Lower leg skin (tissue), 3 donors: ENCODE measurements around the gene THSD1.

Source experiments
- CTCF ChIP-seq, 3 donors: fragments of 450-650 bp; IDR thresholded peaks; one replicate each; pipeline ENCODE4 v1.5.1; 2016; ENCODE audit warnings: antibody characterized with exemption in 3 of 3, mild to moderate bottlenecking in 3 of 3, moderate library complexity in 2 of 3
- POLR2A ChIP-seq, 2 donors: fragments of 450-650 bp; IDR thresholded peaks; one replicate each; pipeline ENCODE4 v1.6.1; 2016 to 2017; ENCODE audit warnings: antibody characterized with exemption in 2 of 2, mild to moderate bottlenecking in 1 of 2, moderate library complexity in 1 of 2

- TF ChIP-seq CTCF (IDR thresholded peaks at IDR 0.05) (no peak), POLR2A (IDR thresholded peaks at IDR 0.05) (no peak)
Observed at GRCh38 chr13:52394586-52394985, 11.4 kb downstream of the THSD1 start.
